ENCODE data around the gene RANBP3L. TPM values are rescaled to one million over a fixed set of nuclear protein-coding genes. Genes with fewer than 3 reads are reported as not detected.

RANBP3L gene
- polyA plus RNA-seq, 3 donors: 6.1 to 8.7 (median 6.2) TPM

- no peak for DNase-seq (ENCODE audit: extremely low read depth in 1 of 11, low read depth in 9 of 11, low spot score in 4 of 11)
Measured at GRCh38 chr5:36252722-36253365, 48.9 kb downstream of the RANBP3L start.

- DNase-seq (ENCODE audit: extremely low read depth in 1 of 11, low read depth in 9 of 11, low spot score in 4 of 11): no peak
Measured at GRCh38 chr5:36251218-36251617, 50.5 kb downstream of the RANBP3L start.

- DNase-seq (ENCODE audit: extremely low read depth in 1 of 11, low read depth in 9 of 11, low spot score in 4 of 11): no peak
Measured at GRCh38 chr5:36250427-36250826, 51.3 kb downstream of the RANBP3L start.

DNA sequence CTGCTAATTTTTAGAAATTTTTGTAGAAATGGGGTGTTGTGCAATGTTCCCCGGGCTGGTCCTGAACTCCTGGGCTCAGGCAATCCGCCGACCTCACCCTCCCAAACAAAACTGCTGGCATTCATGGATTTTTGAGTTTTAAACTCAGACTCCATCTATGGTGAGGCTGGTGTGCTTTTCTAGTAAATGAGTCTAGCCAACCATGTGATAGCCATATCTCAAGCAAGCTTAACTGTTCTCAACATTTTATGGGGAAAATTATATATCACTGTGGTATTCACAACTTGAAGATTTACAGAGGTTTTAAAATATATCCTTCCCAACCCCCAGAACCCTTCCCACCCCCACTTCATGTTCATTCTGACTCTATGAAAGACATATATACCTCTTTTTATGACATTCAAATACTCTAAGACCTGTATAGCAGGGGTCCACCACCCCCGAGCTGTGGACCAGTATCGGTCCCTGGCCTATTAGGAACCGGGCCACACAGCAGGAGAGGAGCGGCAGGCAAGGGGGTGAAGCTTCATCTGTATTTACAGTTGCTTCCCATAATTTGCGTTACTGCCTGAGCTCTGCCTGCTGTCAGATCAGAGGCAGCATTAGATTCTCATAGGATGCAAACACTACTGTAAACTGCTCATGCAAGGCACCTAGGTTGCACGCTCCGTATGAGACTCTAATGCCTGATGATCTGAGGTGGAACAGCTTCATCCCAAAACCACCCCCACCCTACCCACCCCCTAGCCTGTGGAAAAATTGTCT lies 55.5 kb downstream of the RANBP3L start:
- no peak for DNase-seq (ENCODE audit: extremely low read depth in 1 of 11, low read depth in 9 of 11, low spot score in 4 of 11)

- DNase-seq (ENCODE audit: extremely low read depth in 1 of 11, low read depth in 9 of 11, low spot score in 4 of 11): no peak
Measured at GRCh38 chr5:36244076-36244475, 57.6 kb downstream of the RANBP3L start.

DNA sequence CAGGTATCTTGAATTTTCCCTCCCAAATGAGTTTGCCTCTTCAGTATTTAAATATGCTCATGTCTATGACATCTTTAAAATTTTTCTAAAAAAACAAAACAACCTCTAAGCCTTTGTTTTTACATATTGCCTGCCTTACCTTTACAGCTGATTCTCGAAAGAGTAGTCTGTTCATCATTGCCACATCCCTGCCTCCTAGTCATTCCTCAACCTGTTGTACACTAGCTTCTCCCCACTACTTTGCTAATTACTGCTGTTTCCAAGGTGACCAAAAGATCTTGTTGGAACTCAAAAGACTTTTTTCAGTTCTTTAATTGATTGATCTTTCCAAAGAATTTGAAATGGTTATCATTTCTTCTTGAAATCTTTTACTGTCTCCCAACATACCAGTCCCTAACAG lies 58.0 kb downstream of the RANBP3L start:
- DNase-seq (ENCODE audit: extremely low read depth in 1 of 11, low read depth in 9 of 11, low spot score in 4 of 11): no peak

GRCh38 chr5:36242534-36243485 lies 58.9 kb downstream of the RANBP3L start:
- DNase-seq (ENCODE audit: extremely low read depth in 1 of 11, low read depth in 9 of 11, low spot score in 4 of 11): peak in 1 of 11 donors; percentile 15

GRCh38 chr5:36241631-36242533 lies 59.8 kb downstream of the RANBP3L start, which contains the start of gene NADK2:
Gene NADK2 (minus strand): TSS chr5:36241925. CDS start chr5:36241798, 127 bp downstream.
- DNase-seq (ENCODE audit: extremely low read depth in 1 of 11, low read depth in 9 of 11, low spot score in 4 of 11): peak; percentile 91 to 98 (median 95)

- peak; percentile 35 to 64 (median 56) for DNase-seq (ENCODE audit: extremely low read depth in 1 of 11, low read depth in 9 of 11, low spot score in 4 of 11)
Measured at GRCh38 chr5:36240779-36241630, 60.7 kb downstream of the RANBP3L start.

- no peak for DNase-seq (ENCODE audit: extremely low read depth in 1 of 11, low read depth in 9 of 11, low spot score in 4 of 11)
Measured at GRCh38 chr5:36239370-36240293, 62.1 kb downstream of the RANBP3L start.

DNA sequence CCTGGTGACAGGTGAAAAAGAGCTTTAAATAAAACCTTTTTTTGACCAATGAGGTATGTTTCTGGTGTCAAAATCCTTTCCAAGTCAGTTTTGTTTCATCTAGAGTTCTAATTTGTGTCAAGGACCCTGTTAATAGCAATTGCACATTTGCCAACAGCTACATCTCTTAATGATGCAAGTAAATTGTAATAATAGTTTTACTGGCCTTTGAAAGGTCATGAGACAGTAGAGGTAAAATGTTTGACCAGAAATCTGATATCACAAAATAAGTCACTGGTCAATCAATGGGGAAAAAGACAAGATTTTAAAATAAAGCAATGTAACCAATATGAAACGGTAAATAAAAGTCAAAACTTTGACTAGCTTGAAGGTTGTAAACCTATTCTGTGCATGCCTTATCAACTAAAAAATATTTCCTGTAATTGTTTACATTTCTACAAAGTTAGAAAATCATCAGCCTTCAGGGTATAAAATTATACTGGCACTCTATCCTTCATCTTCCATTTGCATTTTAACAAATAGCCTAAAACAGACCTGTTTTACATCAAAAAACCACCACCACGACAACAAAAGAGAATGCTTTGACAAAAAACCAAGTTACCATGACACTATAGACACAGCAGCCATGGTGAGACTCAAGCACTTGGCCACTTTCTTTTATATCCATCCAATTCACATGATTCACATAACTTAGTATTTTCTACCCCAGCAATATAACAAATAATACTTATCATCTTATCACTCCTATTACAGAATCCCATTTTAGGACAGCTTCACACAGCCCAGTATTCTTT lies 63.0 kb downstream of the RANBP3L start:
- DNase-seq (ENCODE audit: extremely low read depth in 1 of 11, low read depth in 9 of 11, low spot score in 4 of 11): no peak

DNA sequence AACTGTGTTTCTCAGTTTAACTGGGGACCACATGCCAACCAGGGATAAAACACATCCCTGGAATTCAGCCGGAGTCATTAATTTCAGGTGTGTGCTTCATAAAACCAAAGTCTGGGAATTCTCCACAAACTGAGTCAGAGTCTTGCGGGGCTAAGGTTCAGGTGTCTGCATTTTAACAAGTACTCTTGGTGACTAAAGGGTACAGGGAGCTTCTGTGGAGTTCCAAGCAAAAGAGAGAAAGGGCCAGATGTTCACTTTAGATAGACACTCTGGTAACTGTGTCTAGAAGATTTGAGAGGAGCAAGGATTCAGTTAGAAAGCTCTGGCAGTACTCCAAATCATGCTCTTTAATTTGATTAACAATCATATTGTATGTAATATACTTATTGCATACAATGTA lies 64.0 kb downstream of the RANBP3L start:
- no peak for DNase-seq (ENCODE audit: extremely low read depth in 1 of 11, low read depth in 9 of 11, low spot score in 4 of 11)

- DNase-seq (ENCODE audit: extremely low read depth in 1 of 11, low read depth in 9 of 11, low spot score in 4 of 11): no peak
Measured at GRCh38 chr5:36236801-36237200, 64.9 kb downstream of the RANBP3L start.

GRCh38 chr5:36232533-36232932 lies 69.2 kb downstream of the RANBP3L start:
- DNase-seq (ENCODE audit: extremely low read depth in 1 of 11, low read depth in 9 of 11, low spot score in 4 of 11): no peak

- no peak for DNase-seq (ENCODE audit: extremely low read depth in 1 of 11, low read depth in 9 of 11, low spot score in 4 of 11)
Measured at GRCh38 chr5:36230151-36230790, 71.4 kb downstream of the RANBP3L start.
